NCI-H1092 treated with DMSO at 0.1 percent for 48 hours (cell line): Measurements from ENCODE around the gene PRKN.
"Not testable (repeated sequence)": the region's sequence is repeated elsewhere in the genome, so short reads cannot be mapped to it uniquely, and the experiment has no call there.

Source experiments
- DNase-seq: peaks from one replicate; lab custom pipeline; 2025; lab: John Stamatoyannopoulos, UW

Gene PRKN

GRCh38 chr6:161353208-161353613, 1374.4 kb downstream of the PRKN start:
- peak; percentile 81 for DNase-seq

- no peak for DNase-seq
These were observed 1375.7 kb downstream of the PRKN start for GRCh38 chr6:161351858-161352257.

- DNase-seq = no peak
These were observed 1377.7 kb downstream of the PRKN start for GRCh38 chr6:161349886-161350285.

- DNase-seq = no peak
These were observed 1379.0 kb downstream of the PRKN start for GRCh38 chr6:161348628-161348994.

GRCh38 chr6:161347988-161348627, 1379.5 kb downstream of the PRKN start:
- no peak for DNase-seq

- DNase-seq = no peak
These were observed 1380.4 kb downstream of the PRKN start for GRCh38 chr6:161347125-161347524.

- no peak for DNase-seq
These were observed 1380.8 kb downstream of the PRKN start for GRCh38 chr6:161346717-161347116.

GRCh38 chr6:161344626-161345025, 1382.9 kb downstream of the PRKN start:
- DNase-seq = no peak

GRCh38 chr6:161342039-161342438, 1385.5 kb downstream of the PRKN start:
- DNase-seq = no peak

GRCh38 chr6:161341638-161342037, 1385.9 kb downstream of the PRKN start:
- no peak for DNase-seq

GRCh38 chr6:161338015-161338414, 1389.6 kb downstream of the PRKN start:
- DNase-seq = no peak

- DNase-seq = no peak
These were observed 1391.1 kb downstream of the PRKN start for GRCh38 chr6:161336479-161336878.

- no peak for DNase-seq
These were observed 1394.2 kb downstream of the PRKN start for GRCh38 chr6:161333410-161333809.

GRCh38 chr6:161331402-161332081, 1396.0 kb downstream of the PRKN start:
- DNase-seq = not testable (repeated sequence)

GRCh38 chr6:161327360-161327953, 1400.1 kb downstream of the PRKN start:
- no peak for DNase-seq

- DNase-seq = no peak
These were observed 1408.3 kb downstream of the PRKN start for GRCh38 chr6:161319231-161319630.

GRCh38 chr6:161318456-161318855, 1409.1 kb downstream of the PRKN start:
- no peak for DNase-seq

GRCh38 chr6:161316531-161316930, 1411.0 kb downstream of the PRKN start:
- DNase-seq = no peak

GRCh38 chr6:161315246-161315917, 1412.2 kb downstream of the PRKN start:
- not testable (repeated sequence) for DNase-seq

- not testable (repeated sequence) for DNase-seq
These were observed 1412.9 kb downstream of the PRKN start for GRCh38 chr6:161314541-161315245.

- DNase-seq = no peak
These were observed 1413.5 kb downstream of the PRKN start for GRCh38 chr6:161313940-161314509.

- DNase-seq = not testable (repeated sequence)
These were observed 1414.1 kb downstream of the PRKN start for GRCh38 chr6:161313475-161313874.
